C4-2B (cell line): ENCODE measurements around the gene IGSF23.
"Not testable (repeated sequence)": the region's sequence is repeated elsewhere in the genome, so short reads cannot be mapped to it uniquely, and the experiment has no call there.

Experiments used
- H3K27ac ChIP-seq: fragments of 450-650 bp; 2 replicates; pipeline ENCODE4 v1.5.1; 2017
- ZFX ChIP-seq: fragments of 450-650 bp; IDR thresholded peaks from 2 replicates; pipeline ENCODE4 v1.6.1; 2017
- TF ChIP-seq, protein P1 (sequence below): fragments of 450-650 bp; conservative IDR thresholded peaks from 2 replicates; pipeline ENCODE4 v1.5.1; 2017; ENCODE audit warnings: mild to moderate bottlenecking

Gene IGSF23

DNA sequence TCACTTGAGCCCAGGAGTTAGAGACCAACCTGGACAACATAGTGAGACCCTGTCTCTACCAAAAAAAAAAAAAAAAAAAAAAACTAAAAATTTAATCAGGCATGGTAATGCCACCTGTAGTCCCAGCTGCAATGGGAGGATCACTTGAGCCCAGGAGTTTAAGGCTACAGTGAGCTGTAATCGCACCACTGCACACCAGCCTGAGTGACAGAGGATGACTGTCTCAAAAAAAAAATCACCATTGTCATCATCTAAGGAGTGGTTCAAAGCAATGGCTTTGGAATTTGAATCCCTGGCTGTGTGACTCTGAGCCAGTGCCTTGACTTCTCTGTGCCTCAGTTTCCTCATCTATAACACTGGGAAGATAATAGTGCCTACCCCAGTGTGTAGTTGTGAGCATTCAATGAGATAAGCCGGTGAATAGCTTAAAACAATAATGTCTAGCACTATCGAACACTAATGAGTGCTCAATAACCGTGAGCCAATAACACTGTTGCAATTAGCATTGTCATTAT, 11.5 kb downstream of the IGSF23 start:
- TF ChIP-seq ZFX, result no peak
- TF ChIP-seq, protein P1, sequence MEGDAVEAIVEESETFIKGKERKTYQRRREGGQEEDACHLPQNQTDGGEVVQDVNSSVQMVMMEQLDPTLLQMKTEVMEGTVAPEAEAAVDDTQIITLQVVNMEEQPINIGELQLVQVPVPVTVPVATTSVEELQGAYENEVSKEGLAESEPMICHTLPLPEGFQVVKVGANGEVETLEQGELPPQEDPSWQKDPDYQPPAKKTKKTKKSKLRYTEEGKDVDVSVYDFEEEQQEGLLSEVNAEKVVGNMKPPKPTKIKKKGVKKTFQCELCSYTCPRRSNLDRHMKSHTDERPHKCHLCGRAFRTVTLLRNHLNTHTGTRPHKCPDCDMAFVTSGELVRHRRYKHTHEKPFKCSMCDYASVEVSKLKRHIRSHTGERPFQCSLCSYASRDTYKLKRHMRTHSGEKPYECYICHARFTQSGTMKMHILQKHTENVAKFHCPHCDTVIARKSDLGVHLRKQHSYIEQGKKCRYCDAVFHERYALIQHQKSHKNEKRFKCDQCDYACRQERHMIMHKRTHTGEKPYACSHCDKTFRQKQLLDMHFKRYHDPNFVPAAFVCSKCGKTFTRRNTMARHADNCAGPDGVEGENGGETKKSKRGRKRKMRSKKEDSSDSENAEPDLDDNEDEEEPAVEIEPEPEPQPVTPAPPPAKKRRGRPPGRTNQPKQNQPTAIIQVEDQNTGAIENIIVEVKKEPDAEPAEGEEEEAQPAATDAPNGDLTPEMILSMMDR, result no peak
- H3K27ac ChIP-seq, result no peak overlapping the region

DNA sequence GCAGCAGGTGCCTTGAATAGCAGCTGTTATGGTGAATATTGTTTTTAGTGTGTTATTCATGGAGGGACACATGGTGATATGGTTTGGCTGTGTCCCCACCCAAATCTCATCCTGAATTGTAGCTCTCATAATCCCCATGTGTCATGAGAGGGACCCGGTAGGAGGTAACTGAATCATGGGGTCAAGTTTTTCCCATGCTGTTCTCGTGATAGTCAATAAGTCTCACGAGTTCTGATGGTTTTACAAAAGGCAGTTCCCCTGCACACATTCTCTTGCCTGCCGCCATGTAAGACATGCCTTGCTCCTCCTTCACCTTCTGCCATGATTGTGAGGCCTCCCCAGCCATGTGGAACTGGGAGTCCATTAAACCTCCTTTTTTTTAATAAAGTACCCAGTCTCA, 12.3 kb downstream of the IGSF23 start:
- not testable (repeated sequence) for H3K27ac ChIP-seq

DNA sequence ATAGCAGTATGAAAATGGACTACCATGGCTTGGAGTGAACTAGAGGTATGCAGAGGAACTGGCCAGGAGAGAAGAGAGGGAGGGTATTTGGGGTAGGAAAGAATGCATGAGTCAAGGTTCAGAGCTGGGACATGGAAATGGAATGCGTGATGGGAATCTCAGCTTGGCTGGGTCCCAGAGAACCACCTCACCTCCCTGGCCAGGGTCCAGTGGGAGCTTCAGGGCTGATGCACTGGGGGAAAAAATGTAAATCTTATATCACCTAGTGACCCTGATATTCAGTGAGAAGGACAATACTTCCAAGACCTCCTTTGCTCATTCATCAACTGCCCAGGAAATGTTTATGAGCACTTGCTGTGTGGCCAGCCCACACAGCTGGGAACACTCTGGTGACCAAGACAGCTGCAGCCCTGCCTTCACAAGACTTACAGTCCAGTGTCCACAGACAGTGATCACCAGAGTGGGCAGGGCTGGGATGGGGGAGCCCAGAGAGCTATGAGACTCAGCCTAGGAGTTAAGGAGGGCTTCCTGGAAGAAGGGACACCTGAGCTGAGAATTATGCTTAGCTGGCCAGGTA, 12.8 kb downstream of the IGSF23 start:
- H3K27ac ChIP-seq, result no peak overlapping the region
- TF ChIP-seq, protein P1, result no peak
- TF ChIP-seq ZFX, result no peak

DNA sequence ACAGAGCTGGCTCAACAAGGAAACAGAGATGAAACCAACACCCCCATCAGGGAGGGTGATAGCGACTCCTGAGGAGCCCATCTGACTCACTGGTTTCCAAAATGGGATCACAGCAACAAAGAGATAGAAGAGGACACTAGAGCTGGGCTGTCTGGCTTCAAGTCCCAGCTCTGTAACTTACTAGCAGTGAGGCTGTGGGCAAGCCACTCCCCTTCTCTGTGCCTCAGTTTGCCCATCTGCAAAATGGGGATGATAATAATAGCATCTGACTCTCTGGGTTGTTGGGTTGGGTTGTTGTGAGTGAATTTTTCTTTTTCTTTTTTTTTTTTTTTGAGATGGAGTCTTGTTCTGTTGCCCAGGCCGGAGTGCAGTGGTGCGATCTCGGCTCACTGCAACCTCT, 14.3 kb downstream of the IGSF23 start:
- TF ChIP-seq, protein P1, result no peak
- no peak for TF ChIP-seq ZFX
- H3K27ac ChIP-seq, result no peak overlapping the region

DNA sequence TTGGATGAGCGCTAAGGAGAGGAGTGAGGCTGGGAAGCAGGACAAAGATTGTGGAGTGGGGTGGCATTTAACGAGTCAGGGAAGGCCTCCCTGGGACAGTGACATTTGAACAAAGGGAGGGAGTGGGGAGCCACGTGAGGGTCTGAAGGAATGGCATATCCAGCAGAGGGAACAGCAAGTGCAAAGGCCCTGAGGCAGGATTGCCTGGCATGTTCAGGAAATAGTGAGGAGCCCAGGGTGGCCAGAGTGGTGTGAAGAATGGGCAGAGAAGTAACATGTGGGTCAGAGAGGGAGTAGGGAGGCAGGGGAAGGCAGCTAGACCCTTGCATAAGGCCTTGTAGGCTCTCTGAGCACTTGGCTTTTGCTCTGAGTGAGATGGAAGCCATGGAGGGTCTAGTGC, 15.4 kb downstream of the IGSF23 start:
- no peak overlapping the region for H3K27ac ChIP-seq
- TF ChIP-seq, protein P1, result no peak
- no peak for TF ChIP-seq ZFX

DNA sequence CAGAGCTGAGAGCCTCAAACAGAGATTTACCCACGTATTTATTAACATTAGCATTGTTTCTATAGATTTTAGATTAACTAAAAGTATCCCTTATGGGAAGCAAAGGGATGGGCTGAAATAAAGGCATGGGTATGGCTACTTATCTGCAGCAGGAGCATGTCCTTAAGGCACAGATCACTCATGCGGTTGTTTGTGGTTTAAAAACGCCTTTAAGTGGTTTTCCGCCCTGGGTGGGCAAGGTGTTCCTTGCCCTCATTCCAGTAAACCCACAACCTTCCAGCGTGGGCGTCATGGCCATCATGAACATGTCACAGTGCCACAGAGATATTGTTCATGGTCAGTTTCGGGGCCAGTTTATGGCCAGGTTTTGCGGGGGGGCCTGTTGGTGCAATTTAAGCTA, 18.2 kb downstream of the IGSF23 start:
- not testable (repeated sequence) for H3K27ac ChIP-seq

DNA sequence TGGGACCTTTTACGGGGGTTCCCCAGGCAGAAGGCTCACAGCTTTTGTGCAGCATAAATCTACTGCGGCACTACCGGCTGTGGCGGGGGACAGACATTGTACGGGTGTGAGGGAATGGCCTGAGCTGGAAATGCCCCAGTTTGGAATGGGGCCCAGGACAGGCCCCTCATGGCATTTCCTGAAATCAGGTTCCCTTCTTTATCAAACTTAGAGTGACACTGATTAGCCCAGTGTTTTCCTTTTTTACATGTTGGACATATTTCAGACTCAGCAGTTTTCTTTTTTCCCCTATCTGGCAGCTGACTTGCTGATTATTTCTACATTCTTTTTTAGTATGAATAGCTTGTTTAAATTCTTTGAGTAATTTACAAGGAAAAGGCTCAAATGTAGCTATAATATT, 20.7 kb downstream of the IGSF23 start:
- not testable (repeated sequence) for H3K27ac ChIP-seq

DNA sequence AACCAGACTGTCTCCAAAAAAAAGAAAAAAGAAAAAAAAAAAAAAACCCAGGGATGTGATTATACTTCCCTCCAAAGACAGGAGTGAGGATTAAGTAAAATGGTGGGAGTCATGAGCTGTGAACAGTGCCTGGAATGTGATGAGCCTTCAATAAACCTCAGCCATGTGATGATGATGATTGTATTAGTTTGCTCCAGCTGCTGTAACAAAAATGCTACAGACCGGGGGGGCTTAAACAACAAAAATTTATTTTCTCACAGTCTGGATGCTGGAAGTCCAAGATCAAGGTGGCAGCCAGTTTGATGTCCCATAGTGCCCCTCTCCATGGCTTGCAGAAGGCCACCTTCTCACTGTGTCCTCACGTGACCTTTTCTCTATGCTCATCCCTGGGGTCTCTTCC, 21.4 kb downstream of the IGSF23 start:
- H3K27ac ChIP-seq, result no peak overlapping the region
- TF ChIP-seq, protein P1, result no peak
- no peak for TF ChIP-seq ZFX

DNA sequence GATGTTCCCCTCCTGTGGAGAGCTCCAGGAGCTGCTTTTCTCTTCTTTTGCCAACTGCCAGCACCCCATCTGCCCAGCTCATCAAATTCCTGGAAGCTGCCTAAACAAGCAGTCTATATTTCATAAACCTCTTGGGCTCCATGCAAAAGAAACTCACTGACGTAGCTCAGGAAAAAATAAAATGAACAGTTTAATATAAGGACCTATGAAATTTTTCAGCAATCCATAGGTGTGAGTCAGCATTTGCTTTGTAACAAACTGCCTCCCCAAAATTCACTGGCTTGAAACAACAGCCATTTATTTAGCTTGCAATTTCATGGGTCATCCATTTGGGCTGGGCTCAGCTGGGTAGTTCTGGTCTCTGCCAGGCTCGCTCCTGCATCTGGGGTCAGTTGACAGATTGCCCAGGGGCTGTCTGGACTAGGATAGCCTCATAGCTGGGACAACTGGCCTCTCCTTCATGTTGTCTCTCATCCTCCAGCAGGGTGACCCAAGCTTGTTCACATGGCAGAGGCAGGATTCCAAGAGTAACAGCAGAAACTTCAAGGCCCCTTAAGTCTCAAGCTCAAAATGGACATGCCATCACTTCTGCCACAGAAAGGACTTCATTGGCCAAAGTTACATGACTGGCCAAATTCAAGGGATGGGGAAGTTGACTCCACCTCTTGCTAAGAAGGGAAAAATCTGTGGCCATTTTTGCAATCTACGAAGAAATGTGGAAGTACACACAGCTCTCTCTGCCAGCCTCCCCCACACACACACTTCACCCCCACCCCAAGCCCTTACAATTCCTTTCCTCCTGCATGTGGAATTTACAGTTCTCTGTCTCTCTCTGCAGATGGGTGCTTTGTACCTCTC, 22.4 kb downstream of the IGSF23 start:
- TF ChIP-seq ZFX, result no peak
- TF ChIP-seq, protein P1, result no peak
- no peak overlapping the region for H3K27ac ChIP-seq
